AG04450 (cell line): ENCODE measurements around the gene CAPSL. TPM values are rescaled to one million over a fixed set of nuclear protein-coding genes. Genes with fewer than 3 reads are reported as not detected.

Source experiments
- CTCF ChIA-PET: fragments of 300-600, 350-600 bp; formaldehyde crosslinking; extraction: SDS; loops from one replicate; lab custom pipeline; 2022; ENCODE audit warnings: antibody characterized with exemption, inconsistent platforms; lab: Charles Lee
- POLR2A ChIA-PET: fragments of 350-600 bp; formaldehyde crosslinking; extraction: SDS; loops from one replicate; lab custom pipeline; 2021; ENCODE audit warnings: antibody characterized with exemption, inconsistent platforms; lab: Yijun Ruan, JAX
- DNase-seq: peaks from one replicate; pipeline ENCODE4 v3.0.0-alpha.2; 2011; ENCODE audit warnings: low read depth, low spot score
- H3K27ac ChIP-seq: one replicate; pipeline ENCODE4 v1.5.1; 2012; ENCODE audit warnings: low read depth, low read length, control low read depth
- H3K27me3 ChIP-seq: one replicate; pipeline ENCODE4 v1.6.0; 2012; ENCODE audit warnings: low read length; ENCODE audit not compliant: control insufficient read depth, insufficient read depth
- H3K4me3 ChIP-seq: 2 replicates; pipeline ENCODE4 v1.5.1; 2011; ENCODE audit warnings: mild to moderate bottlenecking, low read depth, low read length, control low read depth
- H3K9me3 ChIP-seq: 2 replicates; pipeline ENCODE4 v1.5.1; 2012; ENCODE audit warnings: low read length; ENCODE audit not compliant: control insufficient read depth, insufficient read depth
- polyA plus RNA-seq: library from polyadenylated mRNA; depleted of rRNA; stranded (reverse); fragments of >200 nt; gene quantifications from 2 replicates; pipeline ENCODE4 v1.2.3, GENCODE V29; 2011
- TF ChIP-seq, protein P1 (sequence below): IDR thresholded peaks from 2 replicates; pipeline ENCODE4 v1.5.1; 2011; ENCODE audit warnings: low read depth, low read length, control low read depth, inconsistent platforms

The CAPSL gene
- polyA plus RNA-seq, 1 experiment: 0.09 TPM

GRCh38 chr5:35924122-35924949 lies 14.1 kb downstream of the CAPSL start:
- DNase-seq: no peak
- ChIA-PET POLR2A (no interaction called here), CTCF (interaction anchor here (0.6 to 8.4 kb wide), 40 partner anchors 8 to 694 kb away, joined by 3 to 254 read pairs (median 4); partner anchors contain the start of genes PRLR and SPEF2)
- H3K27ac ChIP-seq: peak overlapping the region; percentile 39
- no peaks in the 10 kb centered on the region for H3K27me3 ChIP-seq
- peak overlapping the region; percentile 44 for H3K4me3 ChIP-seq
- peaks cover 7% of the 10 kb centered on the region; the same call in 1 of the 2 replicates for H3K9me3 ChIP-seq
- TF ChIP-seq, protein P1, sequence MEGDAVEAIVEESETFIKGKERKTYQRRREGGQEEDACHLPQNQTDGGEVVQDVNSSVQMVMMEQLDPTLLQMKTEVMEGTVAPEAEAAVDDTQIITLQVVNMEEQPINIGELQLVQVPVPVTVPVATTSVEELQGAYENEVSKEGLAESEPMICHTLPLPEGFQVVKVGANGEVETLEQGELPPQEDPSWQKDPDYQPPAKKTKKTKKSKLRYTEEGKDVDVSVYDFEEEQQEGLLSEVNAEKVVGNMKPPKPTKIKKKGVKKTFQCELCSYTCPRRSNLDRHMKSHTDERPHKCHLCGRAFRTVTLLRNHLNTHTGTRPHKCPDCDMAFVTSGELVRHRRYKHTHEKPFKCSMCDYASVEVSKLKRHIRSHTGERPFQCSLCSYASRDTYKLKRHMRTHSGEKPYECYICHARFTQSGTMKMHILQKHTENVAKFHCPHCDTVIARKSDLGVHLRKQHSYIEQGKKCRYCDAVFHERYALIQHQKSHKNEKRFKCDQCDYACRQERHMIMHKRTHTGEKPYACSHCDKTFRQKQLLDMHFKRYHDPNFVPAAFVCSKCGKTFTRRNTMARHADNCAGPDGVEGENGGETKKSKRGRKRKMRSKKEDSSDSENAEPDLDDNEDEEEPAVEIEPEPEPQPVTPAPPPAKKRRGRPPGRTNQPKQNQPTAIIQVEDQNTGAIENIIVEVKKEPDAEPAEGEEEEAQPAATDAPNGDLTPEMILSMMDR: no peak

DNA sequence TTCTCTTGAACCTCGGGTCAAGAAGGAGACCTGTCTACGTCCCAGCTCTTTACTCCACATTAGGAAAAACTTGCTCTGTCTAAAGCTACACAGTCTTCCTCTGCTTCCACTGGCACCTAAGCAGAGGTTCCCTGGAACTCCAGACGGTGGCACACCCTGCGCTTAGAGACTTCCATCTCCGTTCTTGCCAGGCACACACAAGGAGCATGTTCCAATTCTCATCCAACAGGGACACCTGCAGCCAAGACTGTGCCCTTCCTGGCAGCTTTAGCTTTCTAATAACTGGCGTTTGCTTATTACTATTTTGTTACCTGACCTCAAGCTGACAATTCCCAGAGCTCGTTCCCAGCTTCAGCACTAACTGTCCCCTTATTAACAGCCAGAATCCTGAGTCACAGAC lies 16.0 kb downstream of the CAPSL start:
- H3K27ac ChIP-seq: no peak overlapping the region
- CTCF ChIA-PET: interaction anchor here (8.4 kb wide), 1 partner anchor 270 kb away, joined by 254 read pairs; no protein-coding TSS in a partner anchor
- H3K4me3 ChIP-seq: no peak overlapping the region
- no peak for DNase-seq
- TF ChIP-seq, protein P1: no peak
- POLR2A ChIA-PET: no interaction called here
- H3K9me3 ChIP-seq: peaks cover 7% of the 10 kb centered on the region; the same call in 1 of the 2 replicates
- no peaks in the 10 kb centered on the region for H3K27me3 ChIP-seq

DNA sequence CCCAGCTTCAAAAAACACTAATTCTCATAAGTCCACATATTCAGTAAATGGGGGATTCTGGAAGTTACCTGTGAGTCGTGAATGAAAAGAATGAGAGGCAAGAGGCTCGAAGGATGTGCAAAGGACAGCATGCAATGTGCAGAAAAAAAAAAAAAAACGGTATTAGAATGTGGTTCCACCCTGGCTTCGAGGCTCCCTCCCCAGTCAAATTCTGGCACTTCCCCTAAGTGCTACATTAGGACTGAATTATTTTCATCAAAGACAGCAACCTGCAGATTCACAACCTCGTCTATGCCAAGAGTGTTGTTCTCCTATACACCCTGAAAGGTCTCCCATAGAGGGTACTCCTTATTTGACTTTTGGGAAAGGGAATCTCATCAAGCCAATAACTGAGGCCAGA lies 16.5 kb downstream of the CAPSL start:
- H3K9me3 ChIP-seq: peaks cover 7% of the 10 kb centered on the region; the same call in 1 of the 2 replicates
- no peak overlapping the region for H3K4me3 ChIP-seq
- H3K27ac ChIP-seq: no peak overlapping the region
- no peaks in the 10 kb centered on the region for H3K27me3 ChIP-seq
- no peak for DNase-seq
- TF ChIP-seq, protein P1: no peak
- ChIA-PET CTCF (interaction anchor here (0.7 to 8.4 kb wide), 2 partner anchors 269 to 594 kb away, joined by 5 to 254 read pairs; no protein-coding TSS in a partner anchor), POLR2A (no interaction called here)

GRCh38 chr5:35920890-35921289 lies 17.5 kb downstream of the CAPSL start:
- DNase-seq: no peak
- Histone ChIP-seq H3K4me3 (no peak overlapping the region), H3K27ac (no peak overlapping the region), H3K9me3 (peaks cover 7% of the 10 kb centered on the region; the same call in 1 of the 2 replicates), H3K27me3 (no peaks in the 10 kb centered on the region)
- POLR2A ChIA-PET: no interaction called here
- TF ChIP-seq, protein P1: no peak
- CTCF ChIA-PET: interaction anchor here (1.1 to 8.4 kb wide), 2 partner anchors 268 to 302 kb away, joined by 5 to 254 read pairs; no protein-coding TSS in a partner anchor

DNA sequence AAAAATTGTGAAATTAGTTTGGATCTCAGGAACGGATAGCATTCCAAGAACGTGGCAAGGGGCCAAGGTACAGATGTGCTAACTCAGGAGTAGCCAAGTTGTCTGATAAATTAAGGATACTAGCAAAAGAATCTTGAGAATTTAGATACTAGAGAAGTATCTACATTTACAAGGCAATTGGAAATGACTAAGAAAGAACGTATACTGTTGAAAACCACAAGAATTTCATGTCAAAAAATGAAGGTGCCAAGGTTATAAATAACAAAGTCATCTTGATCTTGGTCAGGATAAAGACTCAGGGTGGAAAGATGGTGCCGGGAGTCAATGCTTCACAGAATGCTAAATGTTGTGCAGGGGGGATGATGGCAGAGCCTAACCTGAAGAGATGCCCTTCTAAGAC lies 19.2 kb downstream of the CAPSL start:
- Histone ChIP-seq H3K4me3 (no peak overlapping the region), H3K27ac (peak overlapping the region; percentile 3), H3K27me3 (no peaks in the 10 kb centered on the region), H3K9me3 (peaks cover 7% of the 10 kb centered on the region; the same call in 1 of the 2 replicates)
- POLR2A ChIA-PET: no interaction called here
- CTCF ChIA-PET: interaction anchor here (1.0 to 1.9 kb wide), 2 partner anchors 140 to 269 kb away, joined by 3 to 8 read pairs; no protein-coding TSS in a partner anchor
- TF ChIP-seq, protein P1: no peak
- peak; percentile 85 for DNase-seq
